C1 segment of cervical spinal cord (tissue), 14 donors: ENCODE data around the gene ZBTB46.

Source experiments
- DNase-seq, 14 donors: peaks; one replicate each; lab custom pipeline; 2025; lab: John Stamatoyannopoulos, UW

The ZBTB46 gene

GRCh38 chr20:63768591-63769515, 62.2 kb downstream of the ZBTB46 start:
- DNase-seq: no peak

GRCh38 chr20:63767886-63768285, 63.2 kb downstream of the ZBTB46 start:
- DNase-seq: peak in 1 of 14 donors; percentile 64

GRCh38 chr20:63767456-63767855, 63.6 kb downstream of the ZBTB46 start:
- peak in 1 of 14 donors; percentile 64 for DNase-seq

- no peak for DNase-seq
These were observed 64.2 kb downstream of the ZBTB46 start for GRCh38 chr20:63766695-63767426.

GRCh38 chr20:63765902-63766301, 65.2 kb downstream of the ZBTB46 start:
- no peak for DNase-seq

- no peak for DNase-seq
These were observed 65.8 kb downstream of the ZBTB46 start for GRCh38 chr20:63765082-63765873.

GRCh38 chr20:63759377-63759901, 71.6 kb downstream of the ZBTB46 start:
- no peak for DNase-seq

GRCh38 chr20:63758152-63758551, 72.9 kb downstream of the ZBTB46 start:
- DNase-seq: no peak

- no peak for DNase-seq
These were observed 74.4 kb downstream of the ZBTB46 start for GRCh38 chr20:63756648-63756991.

- DNase-seq: peak in 1 of 14 donors; percentile 55
These were observed 75.0 kb downstream of the ZBTB46 start for GRCh38 chr20:63755933-63756647.

GRCh38 chr20:63754008-63754407, 77.1 kb downstream of the ZBTB46 start:
- DNase-seq: no peak

- DNase-seq: no peak
These were observed 77.7 kb downstream of the ZBTB46 start for GRCh38 chr20:63753381-63753780.

GRCh38 chr20:63752411-63753101, 78.5 kb downstream of the ZBTB46 start:
- DNase-seq: no peak

GRCh38 chr20:63751471-63752271, 79.4 kb downstream of the ZBTB46 start:
- DNase-seq: no peak

- no peak for DNase-seq
These were observed 80.1 kb downstream of the ZBTB46 start for GRCh38 chr20:63750807-63751470.

- DNase-seq: peak in 2 of 14 donors; percentile 10 to 61
These were observed 81.2 kb downstream of the ZBTB46 start for GRCh38 chr20:63749597-63750508.

GRCh38 chr20:63748934-63749270, 82.2 kb downstream of the ZBTB46 start:
- no peak for DNase-seq
